Body of pancreas (tissue), 4 donors: Measurements from ENCODE around the gene SMARCB1.

ENCODE experiments used
- POLR2A ChIP-seq, 3 donors: fragments of 450-650 bp; IDR thresholded peaks; one replicate each; pipeline ENCODE4 v1.6.1; 2016; ENCODE audit warnings: antibody characterized with exemption in 3 of 3, mild to moderate bottlenecking in 2 of 3
- TF ChIP-seq, protein P1 (sequence below), 7 experiments: fragments of 450-650 bp in 4 of 7; fragments of 200-600 bp in 3 of 7; sonication (generic) in 3 of 7; IDR thresholded peaks; one replicate each; pipeline ENCODE4 v1.5.1; 2016 to 2019; ENCODE audit warnings: antibody characterized with exemption in 7 of 7

DNA sequence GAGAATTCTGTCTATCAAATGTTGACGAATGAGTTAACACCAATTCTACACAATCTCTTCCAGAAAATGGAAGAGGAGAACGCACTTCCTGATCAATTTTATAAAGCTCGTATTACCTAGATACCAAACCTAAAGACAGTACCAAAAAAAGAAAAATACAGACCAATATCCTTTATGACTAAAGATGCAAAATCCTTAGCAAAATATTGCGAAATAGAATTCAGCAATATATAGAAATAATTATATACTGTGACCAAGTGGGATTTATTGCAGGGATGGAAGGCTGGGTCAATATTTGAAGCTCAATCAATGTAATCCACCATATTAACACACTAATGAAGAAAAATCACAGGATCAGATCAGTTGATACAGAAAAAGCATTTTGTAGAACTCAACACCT is 25.6 kb downstream of the SMARCB1 start:
- TF ChIP-seq, protein P1, sequence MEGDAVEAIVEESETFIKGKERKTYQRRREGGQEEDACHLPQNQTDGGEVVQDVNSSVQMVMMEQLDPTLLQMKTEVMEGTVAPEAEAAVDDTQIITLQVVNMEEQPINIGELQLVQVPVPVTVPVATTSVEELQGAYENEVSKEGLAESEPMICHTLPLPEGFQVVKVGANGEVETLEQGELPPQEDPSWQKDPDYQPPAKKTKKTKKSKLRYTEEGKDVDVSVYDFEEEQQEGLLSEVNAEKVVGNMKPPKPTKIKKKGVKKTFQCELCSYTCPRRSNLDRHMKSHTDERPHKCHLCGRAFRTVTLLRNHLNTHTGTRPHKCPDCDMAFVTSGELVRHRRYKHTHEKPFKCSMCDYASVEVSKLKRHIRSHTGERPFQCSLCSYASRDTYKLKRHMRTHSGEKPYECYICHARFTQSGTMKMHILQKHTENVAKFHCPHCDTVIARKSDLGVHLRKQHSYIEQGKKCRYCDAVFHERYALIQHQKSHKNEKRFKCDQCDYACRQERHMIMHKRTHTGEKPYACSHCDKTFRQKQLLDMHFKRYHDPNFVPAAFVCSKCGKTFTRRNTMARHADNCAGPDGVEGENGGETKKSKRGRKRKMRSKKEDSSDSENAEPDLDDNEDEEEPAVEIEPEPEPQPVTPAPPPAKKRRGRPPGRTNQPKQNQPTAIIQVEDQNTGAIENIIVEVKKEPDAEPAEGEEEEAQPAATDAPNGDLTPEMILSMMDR (IDR thresholded peaks at IDR 0.05), result no peak
- no peak for TF ChIP-seq POLR2A (IDR thresholded peaks at IDR 0.05)
